Kidney (tissue), 22 donors: Measurements from ENCODE around the gene HOXA9. TPM values are rescaled to one million over a fixed set of nuclear protein-coding genes. Genes with fewer than 3 reads are reported as not detected.
A peak's percentile ranks its signal among the peaks of the same experiment; 100 is the strongest.

ENCODE experiments used
- DNase-seq, 5 donors: peaks; one replicate each; pipeline ENCODE4 v3.0.0-alpha.2; 2013 to 2020
- FAIRE-seq: peaks from 2 replicates; lab custom pipeline; 2012; peaks lifted over from hg19 to GRCh38; lab: Jason Lieb, UNC
- H3K27ac ChIP-seq, 2 donors: one replicate each; pipeline ENCODE4 v1.7.0; 2013; ENCODE audit warnings: low read depth in 2 of 2, low read length in 2 of 2, inconsistent platforms in 1 of 2
- H3K27me3 ChIP-seq: one replicate; pipeline ENCODE4 v1.7.1; 2013; ENCODE audit warnings: low read length, inconsistent platforms; ENCODE audit not compliant: control insufficient read depth, insufficient read depth
- H3K36me3 ChIP-seq, 3 donors: one replicate each; pipeline versions ENCODE4 v1.7.0 to v1.7.1; 2013; ENCODE audit warnings: low read length in 3 of 3, control low read depth in 1 of 3, inconsistent platforms in 1 of 3; ENCODE audit not compliant: insufficient read depth in 3 of 3, control insufficient read depth in 2 of 3
- H3K4me1 ChIP-seq, 3 donors: one replicate each; pipeline versions ENCODE4 v1.7.0 to v1.7.1; 2013; ENCODE audit warnings: low read length in 3 of 3, inconsistent platforms in 1 of 3, low read depth in 1 of 3; ENCODE audit not compliant: control insufficient read depth in 2 of 3, insufficient read depth in 2 of 3
- H3K4me3 ChIP-seq, 3 donors: one replicate each; pipeline versions ENCODE4 v1.7.0 to v1.8.1; 2013; ENCODE audit warnings: low read length in 3 of 3, control low read depth in 1 of 3, inconsistent platforms in 1 of 3
- H3K9ac ChIP-seq, 3 donors: one replicate each; pipeline versions ENCODE4 v1.7.0 to v1.7.1; 2013; ENCODE audit warnings: low read length in 3 of 3, control low read depth in 1 of 3, inconsistent platforms in 1 of 3
- H3K9me3 ChIP-seq, 3 donors: one replicate each; pipeline versions ENCODE4 v1.7.0 to v1.7.1; 2013; ENCODE audit warnings: low read length in 3 of 3, control low read depth in 1 of 3, inconsistent platforms in 1 of 3; ENCODE audit not compliant: control insufficient read depth in 2 of 3, insufficient read depth in 1 of 3
- CTCF ChIP-seq: IDR thresholded peaks from 3 replicates; pipeline ENCODE4 v1.5.1; 2012; ENCODE audit warnings: mild to moderate bottlenecking, moderate library complexity, borderline replicate concordance; ENCODE audit not compliant: insufficient read depth; ENCODE audit errors: extremely low read depth
- intact Hi-C: fragments of 100-400 bp; cut with DNase I; formaldehyde crosslinking; loops from one replicate; pipeline ENCODE4 v1.11.1; 2022
- long read RNA-seq, 10 donors: library from polyadenylated mRNA in 1 of 10; unstranded in 1 of 10; transcript quantifications; one replicate each; pipeline ENCODE4 v2.0.0 and lab custom pipeline, GENCODE V29; 2021 to 2026
- polyA plus RNA-seq: library from polyadenylated mRNA; stranded (reverse); fragments of 350-450 nt; fragmentation: Illumina TruSeq; extraction: RNeasy Lipid Tissue Mini Kit (QIAGEN cat#74804); gene quantifications from one replicate; pipeline ENCODE4 v1.2.3, GENCODE V29; 2014; ENCODE audit warnings: low read depth, low replicate concordance; ENCODE audit not compliant: insufficient read depth
- total RNA-seq: library from RNA; stranded (reverse); fragmentation: NEBNext Ultra II Directional; extraction: Animal tissue kit (Norgen Biotek cat#: 25700); gene quantifications from one replicate; pipeline ENCODE4 v1.2.1, GENCODE V29; 2021
- donor health status: control.
- donor health status: control.
- donor health status: control.
- donor health status: control.
- donor health status: control.
- donor health status: DM: yes; HTN: yes; CAD: no.
- donor health status: Normal renal cell carcinoma (clear cell type).

Gene HOXA9
- total RNA-seq (36.8 TPM), polyA plus RNA-seq (36.7 TPM)
- long read RNA-seq, donor 1, transcript HOXA9-201 (2 exons, 2,060 nt): minor isoform, 11 of 23 reads
- long read RNA-seq, donor 1, transcript HOXA9-202 (3 exons, 797 nt): major isoform, 12 of 23 reads
- long read RNA-seq, donor 1, partial matches to known transcripts: 0 of 23 reads
- long read RNA-seq, donor 1, other reads (novel, unspliced or antisense): 0 of 23 reads
- long read RNA-seq, donor 2, transcript HOXA9-202 (3 exons, 797 nt): major isoform, 18 of 34 reads
- long read RNA-seq, donor 2, transcript HOXA9-201 (2 exons, 2,060 nt): minor isoform, 15 of 34 reads
- long read RNA-seq, donor 2, partial matches to known transcripts: 0 of 34 reads
- long read RNA-seq, donor 2, other reads (novel, unspliced or antisense): 0 of 34 reads
- long read RNA-seq, donor 3, transcript HOXA9-202 (3 exons, 797 nt): minor isoform, 13 of 30 reads
- long read RNA-seq, donor 3, transcript HOXA9-201 (2 exons, 2,060 nt): major isoform, 17 of 30 reads
- long read RNA-seq, donor 3, partial matches to known transcripts: 0 of 30 reads
- long read RNA-seq, donor 3, other reads (novel, unspliced or antisense): 0 of 30 reads
- long read RNA-seq, donor 4, transcript HOXA9-201 (2 exons, 2,060 nt): minor isoform, 6 of 21 reads
- long read RNA-seq, donor 4, transcript HOXA9-202 (3 exons, 797 nt): major isoform, 14 of 21 reads
- long read RNA-seq, donor 4, partial matches to known transcripts: 0 of 21 reads
- long read RNA-seq, donor 4, other reads (novel, unspliced or antisense): 0 of 21 reads
- long read RNA-seq, donor 5, partial matches to known transcripts: 0 of 2 reads
- long read RNA-seq, donor 5, other reads (novel, unspliced or antisense): 0 of 2 reads
- long read RNA-seq, donor 6, transcript HOXA9-201 (2 exons, 2,060 nt): major isoform, 5 of 10 reads
- long read RNA-seq, donor 6, transcript HOXA9-202 (3 exons, 797 nt): major isoform, 5 of 10 reads
- long read RNA-seq, donor 6, partial matches to known transcripts: 0 of 10 reads
- long read RNA-seq, donor 6, other reads (novel, unspliced or antisense): 0 of 10 reads
- long read RNA-seq, donor 7, transcript HOXA9-202 (3 exons, 797 nt): minor isoform, 17 of 50 reads
- long read RNA-seq, donor 7, transcript HOXA9-201 (2 exons, 2,060 nt): major isoform, 22 of 50 reads
- long read RNA-seq, donor 7, partial matches to known transcripts: 0 of 50 reads
- long read RNA-seq, donor 7, other reads (novel, unspliced or antisense): 11 of 50 reads
- long read RNA-seq, donor 8, transcript HOXA9-202 (3 exons, 797 nt): minor isoform, 8 of 27 reads
- long read RNA-seq, donor 8, transcript HOXA9-201 (2 exons, 2,060 nt): major isoform, 14 of 27 reads
- long read RNA-seq, donor 8, partial matches to known transcripts: 5 of 27 reads
- long read RNA-seq, donor 8, other reads (novel, unspliced or antisense): 0 of 27 reads
- long read RNA-seq, donor 9, transcript HOXA9-201 (2 exons, 2,060 nt): major isoform, 9 of 18 reads
- long read RNA-seq, donor 9, partial matches to known transcripts: 6 of 18 reads
- long read RNA-seq, donor 9, other reads (novel, unspliced or antisense): 0 of 18 reads
- long read RNA-seq, donor 10, transcript HOXA9-202 (3 exons, 797 nt): major isoform, 8 of 16 reads
- long read RNA-seq, donor 10, transcript HOXA9-201 (2 exons, 2,060 nt): major isoform, 8 of 16 reads
- long read RNA-seq, donor 10, partial matches to known transcripts: 0 of 16 reads
- long read RNA-seq, donor 10, other reads (novel, unspliced or antisense): 0 of 16 reads

GRCh38 chr7:27165089-27165995 lies at the start of gene HOXA9:
TSS of gene HOXA9 (minus strand) at chr7:27165537. CDS start at chr7:27165457, 80 bp downstream.
- Histone ChIP-seq H3K9ac (peak within 1 kb of the TSS; percentile 88 to 95 (median 94)), H3K27me3 (no peaks in the 10 kb centered on the region), H3K4me3 (peak within 1 kb of the TSS; percentile 86 to 97 (median 91)), H3K9me3 (no peaks in the 10 kb centered on the region), H3K36me3 (peaks cover 0 to 9% (median 5%) of the 10 kb centered on the region in 3 donors), H3K4me1 (peaks cover 0 to 4% (median 0%) of the 10 kb centered on the region in 3 donors), H3K27ac (peak within 1 kb of the TSS; percentile 94 to 96)
- FAIRE-seq (no peak), DNase-seq (peak; percentile 94 to 98 (median 96))
- intact Hi-C loops: no loop called here
- no peak for TF ChIP-seq CTCF

- intact Hi-C loops: no loop called here
- no peak overlapping the region for H3K27ac ChIP-seq
- H3K9me3 ChIP-seq: no peaks in the 10 kb centered on the region
- FAIRE-seq: no peak
- no peak overlapping the region for H3K4me3 ChIP-seq
- DNase-seq: no peak
- no peak overlapping the region for H3K9ac ChIP-seq
- peaks cover 60% of the 10 kb centered on the region for H3K27me3 ChIP-seq
- H3K4me1 ChIP-seq: peaks cover 0 to 6% (median 0%) of the 10 kb centered on the region in 3 donors
- H3K36me3 ChIP-seq: no peaks in the 10 kb centered on the region
- TF ChIP-seq CTCF: no peak
These were observed 49.1 kb upstream of the HOXA9 start for GRCh38 chr7:27214239-27214950.
